Hepatic stellate cell (primary cell): Measurements from ENCODE around the gene PRDM16.

ENCODE experiments used
- DNase-seq: peaks from one replicate; pipeline ENCODE4 v3.0.0; 2011; ENCODE audit warnings: low spot score

PRDM16 gene

DNA sequence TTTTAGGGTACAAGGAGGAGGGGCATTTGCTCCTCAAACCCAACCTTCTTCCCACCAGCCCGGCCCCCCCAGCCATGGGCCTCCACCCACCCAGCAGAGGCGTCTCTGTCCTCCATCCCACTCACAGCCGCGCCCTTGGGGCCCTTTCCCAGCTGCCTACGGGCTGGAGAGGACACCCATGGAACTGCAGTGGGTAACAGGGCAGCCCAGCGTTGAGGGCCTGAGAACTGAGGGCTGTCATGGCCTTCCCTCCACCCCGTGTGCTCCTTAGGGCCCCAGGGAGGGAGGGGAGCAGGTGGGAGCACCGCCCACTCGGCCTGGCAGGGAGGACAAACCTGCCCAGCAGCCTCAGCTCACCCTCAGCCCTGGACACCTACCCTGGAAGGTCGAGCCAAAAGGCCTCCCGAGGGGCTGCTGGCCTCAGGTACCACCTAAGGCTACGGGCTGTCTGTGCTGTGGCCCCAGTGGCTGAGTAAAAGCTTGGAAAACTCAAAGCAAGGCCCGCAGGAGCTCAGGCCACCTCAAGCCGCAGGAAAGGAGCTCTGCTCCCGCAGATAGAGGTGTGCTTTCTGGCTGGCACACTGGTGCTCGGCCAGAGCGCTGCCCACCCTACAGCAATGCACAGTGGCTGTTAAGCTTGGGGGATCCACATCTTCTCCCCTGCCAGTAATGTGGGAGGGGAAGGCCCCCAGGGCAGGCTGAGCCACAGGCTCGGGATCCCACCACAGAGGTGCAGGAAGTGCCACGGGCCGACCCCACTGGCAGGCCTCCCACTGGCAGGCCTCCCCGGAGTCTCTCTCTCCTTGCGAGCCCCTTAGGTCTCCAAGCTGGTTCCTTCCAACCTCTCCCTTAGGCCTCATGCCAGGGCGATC lies 383.2 kb downstream of the PRDM16 start:
- no peak for DNase-seq

DNA sequence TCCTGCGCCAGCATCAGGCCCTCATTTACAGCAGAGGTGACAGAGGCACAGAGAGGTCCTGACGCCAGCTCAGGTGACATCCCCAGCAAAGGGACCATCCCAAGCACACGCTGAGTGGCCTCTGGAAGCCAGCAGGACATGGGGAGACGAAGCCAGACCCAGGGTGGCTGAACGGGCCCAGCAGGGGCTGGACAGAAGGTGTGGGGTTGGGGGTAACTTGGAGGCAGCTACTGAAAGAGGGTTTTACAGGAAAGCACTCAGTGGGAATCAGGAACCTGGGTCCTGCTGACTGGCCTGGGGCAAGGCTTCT lies 383.8 kb downstream of the PRDM16 start:
- DNase-seq: no peak

DNA sequence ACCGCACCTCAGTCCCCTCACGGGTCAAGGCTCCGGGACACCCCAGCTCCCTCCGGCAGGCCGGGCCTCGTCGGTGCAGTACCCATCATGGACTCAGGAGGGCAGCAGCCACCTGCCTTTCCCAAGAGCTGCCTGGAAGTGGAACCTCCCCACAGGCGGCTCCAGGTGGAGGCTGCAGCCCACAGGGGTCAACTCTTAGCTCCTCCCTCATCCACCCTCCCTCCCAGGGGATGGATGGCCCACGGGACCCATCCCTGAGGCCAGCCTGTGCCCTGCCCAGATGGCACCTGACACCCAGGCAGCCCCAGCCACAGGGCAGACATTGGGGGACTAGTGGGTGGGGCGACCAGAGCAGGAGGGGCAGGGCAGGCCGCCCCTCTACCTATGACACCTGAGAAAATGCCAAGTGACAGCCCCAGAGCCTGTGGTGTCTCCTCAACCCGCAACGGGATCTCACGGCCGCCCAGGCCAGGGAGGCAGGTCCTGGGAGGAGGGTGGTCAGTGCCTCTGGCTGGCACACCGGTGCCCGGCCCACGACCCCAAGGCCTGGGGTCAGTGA lies 384.3 kb downstream of the PRDM16 start:
- peak; percentile 88 for DNase-seq

DNA sequence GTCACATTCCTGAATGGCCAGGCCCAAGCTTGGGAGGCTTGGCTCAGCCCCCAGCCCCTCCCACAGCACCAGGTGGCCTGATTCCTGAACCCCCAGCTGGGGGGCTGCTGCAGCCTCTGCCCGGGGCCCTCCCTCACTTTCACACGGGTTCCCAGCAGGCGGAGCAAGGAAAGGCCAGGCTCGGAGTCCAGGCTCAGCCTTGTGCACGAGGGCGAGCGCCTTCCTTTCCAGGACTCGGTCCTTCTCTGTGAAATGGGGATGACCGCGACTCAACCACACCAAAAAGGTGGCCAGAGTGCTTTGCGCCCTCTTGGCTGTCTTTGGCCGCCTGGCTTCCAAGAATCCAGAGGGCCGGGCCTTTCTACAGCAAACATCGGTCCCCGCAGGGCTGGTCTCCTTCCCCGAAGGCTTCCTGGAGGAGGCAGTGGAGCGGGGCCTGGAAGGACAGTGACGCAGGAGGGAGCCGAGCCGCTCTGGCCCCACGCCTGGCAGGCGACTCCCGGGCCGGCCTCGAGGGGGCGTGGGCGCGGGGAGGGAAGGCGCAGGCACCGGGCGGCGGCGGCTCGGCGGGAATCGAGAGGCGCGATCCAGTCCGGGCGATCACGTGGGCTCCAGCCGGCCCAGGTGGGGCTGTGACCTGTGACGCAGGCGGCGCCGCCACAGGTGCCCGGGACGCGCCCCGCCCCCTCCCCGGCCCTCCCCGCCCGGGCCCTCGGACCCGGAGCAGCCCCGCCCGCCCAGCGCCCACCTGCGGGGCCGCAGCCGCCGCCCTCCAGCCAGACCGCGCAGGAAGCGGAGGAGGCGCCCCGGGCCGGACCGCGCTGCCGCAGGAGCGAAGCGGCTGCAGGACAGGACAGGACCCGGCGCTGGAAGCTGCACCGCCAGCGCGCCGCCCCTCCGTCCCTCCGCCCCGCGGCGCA lies 385.1 kb downstream of the PRDM16 start, which contains the start of gene ARHGEF16:
Gene ARHGEF16 (plus strand): TSS at position 775 of the 920 bp plus-strand sequence. CDS start 8,420 bp downstream, outside the sequence.
- DNase-seq: peak; percentile 77

DNA sequence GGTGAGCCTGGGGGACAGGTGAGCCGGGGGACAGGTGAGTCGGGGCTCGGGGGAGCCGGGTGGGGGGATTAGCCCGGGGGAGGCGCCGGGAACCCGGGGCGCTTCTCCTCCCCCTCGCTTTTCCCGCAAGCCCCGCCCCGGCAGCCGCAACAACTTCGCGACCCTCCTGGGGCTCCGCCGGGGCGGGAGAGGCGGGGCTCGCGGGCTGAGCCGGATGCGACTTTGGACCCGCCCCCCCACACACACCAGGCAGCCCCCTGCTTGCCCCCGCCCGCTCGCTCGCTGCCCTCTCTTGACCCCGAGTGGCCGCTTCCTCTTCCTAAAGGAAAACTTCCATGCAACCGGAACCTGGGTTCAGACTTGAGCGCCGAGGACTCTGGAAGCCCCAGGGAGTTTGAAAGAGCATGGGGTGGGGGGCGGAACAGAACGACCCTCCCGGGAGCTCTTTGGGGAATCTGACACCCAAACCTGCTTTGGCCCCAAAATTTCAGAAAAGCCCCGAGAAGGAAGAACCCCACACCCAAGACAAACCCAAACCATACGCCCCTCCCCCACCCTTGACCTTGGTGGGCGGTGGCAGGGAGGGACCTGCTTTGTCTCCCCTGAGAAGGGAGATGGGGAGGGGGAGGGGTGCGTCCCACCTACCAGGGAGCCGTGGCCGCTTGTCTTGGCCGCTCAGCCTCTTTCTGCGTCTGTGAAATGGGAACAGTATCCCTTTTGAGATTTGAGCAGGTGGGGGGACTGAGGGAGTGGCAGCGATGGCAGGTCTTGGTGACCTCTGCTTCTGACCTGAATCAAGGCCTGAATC lies 386.0 kb downstream of the PRDM16 start:
- no peak for DNase-seq

DNA sequence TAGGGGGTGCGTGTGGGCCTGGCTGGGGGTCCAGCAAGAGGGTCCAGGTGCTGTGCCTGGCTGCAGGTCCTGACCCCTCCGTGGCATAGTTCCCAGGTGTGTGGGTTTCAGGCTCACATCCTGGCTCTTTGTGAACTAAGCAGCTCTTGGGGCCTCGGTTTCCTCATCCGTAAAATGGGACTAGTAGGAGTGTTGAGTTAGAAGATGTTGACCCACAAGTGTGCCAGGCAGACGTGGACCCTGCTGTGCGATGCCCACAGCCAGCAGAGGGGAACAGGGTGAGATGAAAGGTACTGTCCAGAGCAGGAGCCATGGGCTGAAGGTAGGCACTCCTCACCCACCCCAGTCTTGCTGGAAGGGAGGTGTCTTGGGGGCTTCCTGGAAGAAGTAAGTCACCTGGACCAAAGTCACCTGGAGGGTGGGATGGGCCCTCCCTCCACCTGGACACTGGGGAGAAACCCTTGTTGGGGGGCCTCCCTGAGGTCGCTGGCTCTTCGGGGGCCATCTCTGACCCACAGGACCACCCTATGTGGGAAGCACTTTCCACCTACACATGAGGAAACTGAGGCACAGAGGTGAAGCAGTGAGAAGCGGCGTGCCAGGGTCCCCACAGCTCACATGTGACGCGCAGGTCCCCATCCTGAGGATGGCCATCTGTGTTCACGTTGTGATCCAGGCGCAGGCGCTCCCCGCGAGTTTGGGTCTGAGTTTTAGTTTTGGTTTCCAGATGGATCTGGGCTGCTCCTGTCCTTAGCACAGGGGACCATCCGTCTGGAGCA lies 386.9 kb downstream of the PRDM16 start:
- no peak for DNase-seq

DNA sequence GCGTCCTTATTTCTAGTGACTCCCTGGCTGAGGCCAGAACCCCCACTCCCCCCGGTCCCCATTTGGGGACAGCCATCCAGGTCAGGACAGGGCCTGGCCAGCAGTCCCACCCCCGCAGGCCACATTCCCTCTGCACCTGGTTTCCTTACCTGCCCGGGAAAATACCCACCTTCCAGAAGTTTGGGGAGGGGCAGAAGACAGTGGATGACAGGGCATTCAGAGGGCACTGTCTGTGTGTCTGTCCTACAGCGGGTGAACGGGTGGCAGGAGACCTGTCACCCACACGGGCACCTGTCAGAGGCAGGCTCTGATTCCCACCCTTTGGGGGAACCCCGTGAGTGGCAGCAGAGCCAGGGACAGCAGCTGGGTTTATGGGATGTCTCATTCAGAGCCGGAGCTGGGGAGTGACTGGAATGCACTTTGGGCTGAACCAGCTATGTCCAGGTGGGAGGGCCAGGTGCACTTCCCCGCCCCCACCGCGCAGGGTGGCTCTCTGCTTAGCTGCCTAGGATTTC lies 387.5 kb downstream of the PRDM16 start:
- DNase-seq: no peak

DNA sequence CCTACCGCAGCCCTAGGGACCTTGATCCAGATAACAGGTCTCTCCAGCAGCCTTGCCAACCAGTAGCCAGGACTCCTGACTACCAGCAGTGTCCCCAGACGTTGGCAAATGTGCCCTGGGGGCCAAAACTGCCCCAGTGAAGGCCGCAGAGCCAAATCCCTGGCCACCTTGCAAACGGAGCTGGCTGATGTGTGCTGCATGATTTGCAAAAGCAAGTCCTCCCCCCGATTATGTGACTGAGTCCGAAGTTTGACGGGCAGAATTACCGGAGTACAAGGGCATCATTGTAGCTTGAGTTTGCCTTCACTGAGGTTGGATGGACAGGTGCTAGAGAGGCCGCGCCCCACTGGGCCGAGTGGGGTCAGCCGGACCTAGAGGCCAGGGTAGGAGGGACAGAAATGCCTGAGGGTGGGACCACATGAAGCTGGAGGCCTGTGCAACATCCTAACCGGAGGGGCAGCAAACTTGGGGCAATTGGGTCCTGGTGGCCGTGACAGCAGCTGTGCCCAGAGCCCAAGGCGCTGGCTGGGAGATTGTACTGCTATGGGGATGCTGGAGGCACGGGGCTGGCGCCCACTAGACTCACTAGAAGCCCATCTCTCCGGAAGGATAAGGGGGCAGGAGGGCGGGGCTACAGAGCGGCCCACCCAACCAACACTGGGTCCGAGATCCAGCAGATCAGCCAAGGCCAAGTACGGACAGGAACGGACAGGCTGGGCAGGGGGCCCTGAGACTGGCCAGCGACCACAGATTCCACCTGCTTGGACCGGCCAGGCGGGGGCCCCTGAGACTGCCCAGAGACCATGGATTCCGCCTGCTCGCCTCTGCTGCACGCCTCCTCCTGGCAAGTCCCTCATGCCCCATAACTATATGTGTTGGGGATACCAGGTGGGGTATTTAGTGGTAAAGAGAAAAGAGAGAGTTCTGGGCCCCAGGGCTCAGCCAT lies 388.2 kb downstream of the PRDM16 start:
- DNase-seq: no peak

DNA sequence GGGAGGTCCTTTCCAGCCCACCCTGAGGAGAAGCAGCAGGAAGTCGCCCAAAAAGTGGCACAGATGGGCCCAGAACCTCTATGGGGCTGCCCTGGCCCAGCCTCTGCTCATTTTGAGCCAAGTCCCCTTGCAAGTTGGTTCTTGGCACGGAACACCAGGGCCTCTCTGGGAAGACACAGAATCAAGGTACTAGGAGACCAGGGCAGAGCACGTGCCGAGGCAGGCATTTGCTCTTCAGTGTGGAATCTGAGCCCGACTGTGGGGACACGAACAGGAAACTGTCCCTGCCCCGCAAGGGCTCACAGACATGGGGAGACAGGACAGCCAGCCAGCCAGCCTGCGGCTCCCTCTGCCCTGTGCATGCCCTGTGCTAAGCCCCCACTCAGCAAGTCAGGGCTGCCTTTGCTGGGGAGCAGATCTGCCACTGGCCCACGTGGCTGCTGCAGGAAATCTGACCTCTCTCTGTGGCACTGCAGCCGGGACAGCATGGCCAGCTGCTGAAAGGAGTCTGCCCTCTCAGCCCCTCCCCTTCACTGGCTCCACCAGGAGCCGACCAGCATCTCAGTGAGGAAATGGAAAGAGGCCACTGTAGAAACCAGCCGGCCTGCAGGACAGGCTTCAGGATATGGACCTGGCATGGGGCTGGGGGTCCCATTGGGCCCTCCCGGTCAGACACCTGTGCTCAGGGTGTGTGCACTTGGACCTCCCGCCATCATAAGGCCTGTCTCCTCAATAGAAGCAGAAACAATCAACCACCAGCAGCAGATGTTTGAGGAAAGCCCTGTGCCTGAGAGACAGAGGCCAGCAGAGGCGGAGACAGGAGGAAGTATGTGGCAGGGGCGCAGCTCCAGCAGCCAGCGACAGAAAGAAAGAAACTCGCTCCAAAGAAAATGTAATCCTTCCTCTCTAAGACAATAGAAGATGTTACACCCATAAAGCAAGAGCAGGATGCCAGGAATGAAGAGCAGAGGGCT lies 389.2 kb downstream of the PRDM16 start:
- DNase-seq: no peak

DNA sequence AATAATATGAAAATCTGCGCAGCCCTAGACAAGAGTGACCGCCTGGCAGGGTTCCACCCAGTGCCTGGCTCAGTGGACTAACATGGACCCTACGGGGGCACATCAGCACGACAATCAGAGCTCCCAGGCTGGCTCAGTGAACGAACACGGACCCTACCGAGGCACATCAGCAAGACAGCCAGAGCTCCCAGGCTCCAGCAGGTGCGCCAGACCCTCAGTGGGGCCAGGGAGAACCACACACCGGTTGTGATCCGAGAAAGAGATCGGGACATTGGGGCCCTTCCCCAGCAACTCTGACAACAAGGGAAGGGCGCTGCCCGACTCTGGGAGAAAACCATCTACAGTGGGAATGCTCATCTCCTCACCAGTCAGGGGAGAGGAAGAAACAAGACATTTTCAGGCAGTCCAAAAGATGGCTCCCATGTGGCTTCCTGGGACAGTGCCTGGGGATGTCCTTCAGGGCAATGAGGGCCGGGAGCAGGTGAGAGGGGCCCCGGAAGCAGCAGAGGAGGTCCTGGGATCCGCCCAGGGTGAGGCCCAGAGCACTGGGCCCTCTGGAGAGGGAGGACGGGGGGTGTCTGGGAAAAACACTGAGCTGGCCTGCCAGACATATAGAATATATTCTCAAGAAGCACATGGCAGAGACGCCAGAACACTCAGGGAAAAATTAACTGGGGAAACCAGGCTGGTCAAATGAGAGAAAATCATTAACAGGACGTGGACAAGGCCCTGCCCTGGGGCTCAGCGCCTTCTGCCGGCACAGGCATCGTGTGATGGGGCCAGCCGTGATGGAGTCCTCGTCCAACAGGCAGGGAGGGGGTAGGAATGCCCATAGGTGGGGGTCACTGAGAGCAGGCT lies 390.3 kb downstream of the PRDM16 start:
- no peak for DNase-seq

DNA sequence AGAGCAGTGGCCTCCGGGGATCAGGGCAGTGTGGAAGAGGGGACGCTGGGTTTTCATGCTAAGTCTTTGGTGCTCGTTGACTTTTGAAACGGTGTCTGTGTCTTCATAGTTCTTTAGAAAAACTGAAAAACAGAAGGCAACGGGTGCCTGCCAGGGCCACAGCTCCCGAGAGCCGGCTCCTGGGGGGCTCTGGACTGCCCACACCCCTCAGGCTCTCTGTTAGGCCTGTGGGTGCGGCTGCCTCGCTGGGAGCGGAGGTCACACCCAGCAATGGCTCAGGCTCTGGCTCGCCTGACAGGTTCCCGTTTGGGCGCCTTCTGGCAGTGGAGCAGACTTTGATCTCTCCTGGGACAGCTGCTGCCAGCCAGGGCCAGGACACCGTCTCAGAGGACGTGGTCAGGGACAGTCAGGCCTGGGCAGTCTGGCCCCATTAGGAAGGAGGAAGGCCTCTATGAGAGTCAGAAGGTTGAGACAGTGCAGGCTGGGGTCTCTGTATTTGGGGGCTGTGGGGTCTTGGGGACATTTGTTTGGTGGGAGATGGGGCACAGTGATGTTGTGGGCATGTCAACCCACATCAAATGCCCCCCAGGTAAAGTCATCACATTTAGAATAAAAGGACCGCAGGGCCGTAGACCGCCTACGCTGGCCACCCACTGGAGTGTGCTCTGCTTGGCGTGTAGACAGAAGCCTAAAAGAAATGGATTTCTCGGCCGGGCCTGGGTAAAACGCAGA lies 391.1 kb downstream of the PRDM16 start:
- DNase-seq: no peak

DNA sequence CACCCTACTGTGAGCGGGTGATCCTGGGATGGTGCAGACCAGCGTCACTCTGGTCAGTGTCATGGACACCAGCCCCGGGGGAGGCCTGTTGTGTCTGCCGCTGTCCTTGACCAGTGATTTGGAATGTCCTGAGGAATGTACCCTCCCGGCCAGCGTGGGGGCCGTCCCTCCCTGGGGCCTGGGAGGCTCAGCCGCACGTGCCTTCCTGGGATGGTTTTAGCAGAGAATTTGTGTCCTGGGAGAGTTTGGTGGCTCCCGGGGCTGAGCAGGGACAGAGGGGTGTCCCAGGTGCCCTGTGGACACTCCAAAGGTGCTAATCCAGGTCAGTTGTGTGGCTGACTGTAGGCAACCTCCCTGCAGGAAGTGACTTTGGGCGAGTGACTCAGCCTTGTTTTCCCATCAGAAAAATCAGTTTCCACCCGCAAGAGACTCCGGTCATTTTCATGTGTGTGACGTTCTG lies 391.7 kb downstream of the PRDM16 start:
- DNase-seq: peak; percentile 83

DNA sequence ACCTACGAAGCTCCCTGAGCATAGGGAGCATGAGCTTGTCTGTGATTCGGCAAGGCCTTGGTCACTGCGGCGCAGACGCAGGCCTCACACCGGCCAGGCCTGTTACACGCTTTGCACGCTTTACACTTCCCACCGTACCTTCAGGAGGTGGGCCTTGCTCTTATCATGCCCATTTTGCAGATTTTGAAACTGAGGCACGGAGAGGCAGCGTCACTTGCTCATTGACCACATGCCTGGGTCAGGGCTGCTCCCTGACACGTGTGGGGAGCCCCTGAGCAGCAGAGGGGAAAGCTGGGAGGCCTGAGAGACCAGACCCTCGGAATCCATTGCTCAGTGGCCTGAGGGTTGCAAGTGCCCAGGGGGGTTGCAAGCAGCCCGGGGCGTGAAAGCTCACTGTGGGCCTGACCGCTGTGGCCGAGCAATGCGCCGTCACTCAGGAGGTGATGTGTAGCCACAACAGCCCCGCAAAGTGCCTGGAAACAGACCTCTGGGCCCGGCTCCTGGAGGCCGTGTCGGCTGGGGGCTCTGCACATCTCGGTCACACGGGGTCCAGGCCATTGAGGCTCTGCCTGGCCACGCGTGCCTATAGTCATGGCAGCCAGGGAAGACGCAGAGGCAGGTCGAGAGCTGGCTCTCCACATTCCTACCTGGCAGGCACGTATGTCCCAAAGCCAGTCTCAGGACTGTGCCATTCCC lies 392.4 kb downstream of the PRDM16 start:
- no peak for DNase-seq

DNA sequence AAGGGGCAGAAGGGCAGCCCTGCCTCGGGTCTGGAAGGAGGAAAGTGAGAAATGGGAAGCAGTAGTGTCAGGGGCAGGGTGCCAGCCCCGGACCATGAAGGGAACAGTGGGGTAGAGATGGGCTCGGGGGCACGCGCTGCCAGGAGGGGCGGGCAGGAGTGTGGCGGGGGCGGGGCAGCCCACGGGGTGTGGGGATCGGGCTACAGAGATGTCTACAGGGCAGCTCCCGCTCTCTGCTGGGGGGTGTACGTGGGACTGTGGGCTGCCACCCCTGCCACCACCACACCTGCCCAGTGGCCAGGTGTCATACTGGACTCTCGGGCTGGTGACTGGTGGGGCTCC lies 392.9 kb downstream of the PRDM16 start:
- no peak for DNase-seq

DNA sequence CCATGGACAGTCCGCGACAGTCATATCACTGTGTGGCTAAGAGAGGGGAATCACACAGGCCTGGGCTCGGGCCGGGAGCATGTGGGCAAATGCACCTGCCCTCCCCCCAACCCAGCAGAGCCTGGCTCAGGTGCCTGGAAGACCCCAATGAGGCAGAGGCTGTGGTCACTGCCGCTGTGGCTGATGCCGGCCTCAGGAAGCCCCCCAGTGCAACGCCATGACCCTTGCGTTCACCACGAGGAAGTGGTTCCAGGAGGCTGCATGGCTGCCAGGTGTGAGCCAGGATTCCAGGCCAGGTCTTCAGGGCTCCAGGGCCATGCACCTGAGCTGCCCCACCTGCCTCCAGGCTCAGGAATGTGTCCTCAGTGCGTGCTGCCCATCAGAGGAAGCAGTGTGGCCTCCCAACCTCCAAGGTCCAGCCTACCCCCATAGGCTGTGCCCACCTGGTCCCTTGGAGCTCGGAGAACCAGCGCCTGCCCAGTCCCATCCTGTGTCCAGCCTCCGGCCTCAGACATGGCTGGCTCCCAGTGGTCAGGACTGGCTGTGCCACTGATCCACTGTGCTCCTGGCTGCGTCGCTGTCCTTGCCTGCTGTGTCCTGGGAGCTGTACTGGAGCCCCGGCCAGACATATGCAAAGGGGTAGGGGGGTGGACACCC lies 393.5 kb downstream of the PRDM16 start:
- no peak for DNase-seq

DNA sequence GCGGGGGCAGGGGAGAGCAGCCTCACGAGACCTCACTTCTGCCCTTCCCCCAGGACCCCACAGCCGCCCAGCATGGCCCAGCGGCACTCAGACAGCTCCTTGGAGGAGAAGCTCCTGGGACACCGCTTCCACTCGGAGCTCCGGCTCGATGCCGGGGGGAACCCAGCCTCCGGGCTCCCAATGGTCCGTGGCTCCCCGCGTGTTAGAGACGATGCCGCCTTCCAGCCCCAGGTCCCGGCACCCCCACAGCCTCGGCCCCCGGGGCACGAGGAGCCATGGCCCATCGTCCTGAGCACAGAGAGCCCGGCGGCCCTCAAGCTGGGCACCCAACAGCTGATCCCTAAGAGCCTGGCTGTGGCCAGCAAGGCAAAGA lies 394.0 kb downstream of the PRDM16 start:
- no peak for DNase-seq
